ENCODE data around the gene ATN1.
A peak's percentile ranks its signal among the peaks of the same experiment; 100 is the strongest.

Gene ATN1

GRCh38 chr12:6936636-6937480 lies 9.1 kb downstream of the ATN1 start:
- no peak for TF ChIP-seq JUND (IDR thresholded peaks at IDR 0.05; ENCODE audit: low read depth)
- no peak for DNase-seq (ENCODE audit: low read depth in 1 of 2, low spot score in 1 of 2)
- in situ Hi-C loops (cut with HindIII; ENCODE audit: low pct_unique_long_range_greater_than_20kb, low sequenced_read_pairs): no loop called here

- in situ Hi-C loops (cut with HindIII; ENCODE audit: low pct_unique_long_range_greater_than_20kb, low sequenced_read_pairs): no loop called here
- TF ChIP-seq JUND (IDR thresholded peaks at IDR 0.05; ENCODE audit: low read depth): no peak
- DNase-seq (ENCODE audit: low read depth in 1 of 2, low spot score in 1 of 2): peak; percentile 36 to 90
These were observed 10.0 kb downstream of the ATN1 start for GRCh38 chr12:6937481-6938352.

GRCh38 chr12:6938353-6939190 lies 10.8 kb downstream of the ATN1 start:
- no peak for DNase-seq (ENCODE audit: low read depth in 1 of 2, low spot score in 1 of 2)
- TF ChIP-seq JUND (IDR thresholded peaks at IDR 0.05; ENCODE audit: low read depth): no peak
- in situ Hi-C loops (cut with HindIII; ENCODE audit: low pct_unique_long_range_greater_than_20kb, low sequenced_read_pairs): no loop called here

DNA sequence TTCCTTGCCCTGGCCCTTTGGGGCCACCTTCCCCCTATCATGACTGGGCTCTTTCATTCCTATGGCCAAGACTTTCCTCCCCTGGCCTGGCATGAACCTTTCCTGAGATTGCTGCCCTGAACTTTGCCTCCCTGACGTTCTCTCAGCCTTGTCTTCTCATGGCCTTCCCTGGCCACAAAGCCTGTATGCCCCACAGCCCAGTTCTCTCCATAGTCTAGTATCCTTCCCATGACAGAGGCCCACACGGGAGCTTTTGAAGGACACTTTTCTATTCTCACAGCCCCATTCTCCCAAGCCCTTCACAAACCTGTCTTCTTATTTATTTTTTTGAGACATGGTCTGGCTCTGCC lies 11.4 kb downstream of the ATN1 start:
- in situ Hi-C loops (cut with HindIII; ENCODE audit: low pct_unique_long_range_greater_than_20kb, low sequenced_read_pairs): no loop called here
- no peak for DNase-seq (ENCODE audit: low read depth in 1 of 2, low spot score in 1 of 2)
- no peak for TF ChIP-seq JUND (IDR thresholded peaks at IDR 0.05; ENCODE audit: low read depth)

- TF ChIP-seq JUND (IDR thresholded peaks at IDR 0.05; ENCODE audit: low read depth): no peak
- in situ Hi-C loops (cut with HindIII; ENCODE audit: low pct_unique_long_range_greater_than_20kb, low sequenced_read_pairs): no loop called here
These were observed 13.5 kb downstream of the ATN1 start for GRCh38 chr12:6941267-6941666.

GRCh38 chr12:6941782-6942181 lies 14.0 kb downstream of the ATN1 start:
- no peak for TF ChIP-seq JUND (IDR thresholded peaks at IDR 0.05; ENCODE audit: low read depth)
- no peak for DNase-seq (ENCODE audit: low read depth in 1 of 2, low spot score in 1 of 2)
- in situ Hi-C loops (cut with HindIII; ENCODE audit: low pct_unique_long_range_greater_than_20kb, low sequenced_read_pairs): no loop called here

More at GRCh38 chr12:6941267-6941666, 13.5 kb downstream of the ATN1 start:
- DNase-seq (ENCODE audit: low read depth in 1 of 2, low spot score in 1 of 2): no peak

DNA sequence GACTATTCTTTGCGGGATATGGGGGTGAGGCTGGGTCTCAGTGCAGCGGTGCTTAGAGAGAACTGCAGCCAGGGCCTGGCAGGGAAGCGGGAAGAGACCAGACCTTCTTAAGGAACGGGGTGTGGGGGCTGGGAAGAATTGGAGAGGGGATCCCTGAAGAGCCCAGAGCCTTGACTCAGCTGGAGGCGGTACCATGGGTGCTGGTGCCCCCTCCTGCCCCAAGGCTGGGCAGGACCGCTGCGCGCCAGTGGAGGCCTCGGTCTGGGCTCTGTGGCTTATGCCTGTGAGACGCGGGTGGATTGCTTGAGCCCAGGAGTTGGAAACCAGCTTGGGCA lies 14.5 kb downstream of the ATN1 start:
- no peak for TF ChIP-seq JUND (IDR thresholded peaks at IDR 0.05; ENCODE audit: low read depth)
- in situ Hi-C loops (cut with HindIII; ENCODE audit: low pct_unique_long_range_greater_than_20kb, low sequenced_read_pairs): no loop called here

GRCh38 chr12:6943389-6943721 lies 15.6 kb downstream of the ATN1 start:
- peak; percentile 73 to 85 for DNase-seq (ENCODE audit: low read depth in 1 of 2, low spot score in 1 of 2)
- in situ Hi-C loops (cut with HindIII; ENCODE audit: low pct_unique_long_range_greater_than_20kb, low sequenced_read_pairs): no loop called here
- no peak for TF ChIP-seq JUND (IDR thresholded peaks at IDR 0.05; ENCODE audit: low read depth)

More for the DNA sequence above, 14.5 kb downstream of the ATN1 start:
- DNase-seq (ENCODE audit: low read depth in 1 of 2, low spot score in 1 of 2): no peak

GRCh38 chr12:6943722-6944380 lies 16.1 kb downstream of the ATN1 start, which contains the start of the genes C12orf57 and RNU7-1:
Gene C12orf57 (plus strand): TSS chr12:6944022. CDS start chr12:6944122, 100 bp downstream.
Gene RNU7-1 (plus strand): TSS chr12:6943816.
- peak in 1 of 2 experiments; percentile 84 for DNase-seq (ENCODE audit: low read depth in 1 of 2, low spot score in 1 of 2)
- peak; percentile 45; the same call in 1 of the 2 replicates for TF ChIP-seq JUND (IDR thresholded peaks at IDR 0.05; ENCODE audit: low read depth)
- in situ Hi-C loops (cut with HindIII; ENCODE audit: low pct_unique_long_range_greater_than_20kb, low sequenced_read_pairs): no loop called here

- TF ChIP-seq JUND (IDR thresholded peaks at IDR 0.05; ENCODE audit: low read depth): no peak
- in situ Hi-C loops (cut with HindIII; ENCODE audit: low pct_unique_long_range_greater_than_20kb, low sequenced_read_pairs): no loop called here
- DNase-seq (ENCODE audit: low read depth in 1 of 2, low spot score in 1 of 2): peak in 1 of 2 experiments; percentile 86
These were observed 16.8 kb downstream of the ATN1 start for GRCh38 chr12:6944381-6945186.

GRCh38 chr12:6945613-6946012 lies 17.9 kb downstream of the ATN1 start:
- DNase-seq (ENCODE audit: low read depth in 1 of 2, low spot score in 1 of 2): no peak
- in situ Hi-C loops (cut with HindIII; ENCODE audit: low pct_unique_long_range_greater_than_20kb, low sequenced_read_pairs): no loop called here
- no peak for TF ChIP-seq JUND (IDR thresholded peaks at IDR 0.05; ENCODE audit: low read depth)
